Body of pancreas (tissue), 4 donors: ENCODE results near the gene GAREM1.

Experiments used
- CTCF ChIP-seq, 7 experiments: fragments of 450-650 bp in 4 of 7; fragments of 200-600 bp in 3 of 7; sonication (generic) in 3 of 7; IDR thresholded peaks; one replicate each; pipeline ENCODE4 v1.5.1; 2016 to 2019; ENCODE audit warnings: antibody characterized with exemption in 7 of 7
- POLR2A ChIP-seq, 3 donors: fragments of 450-650 bp; IDR thresholded peaks; one replicate each; pipeline ENCODE4 v1.6.1; 2016; ENCODE audit warnings: antibody characterized with exemption in 3 of 3, mild to moderate bottlenecking in 2 of 3

- TF ChIP-seq CTCF (IDR thresholded peaks at IDR 0.05) (no peak), POLR2A (IDR thresholded peaks at IDR 0.05) (no peak)
Measured at GRCh38 chr18:32284284-32284683, 186.4 kb downstream of the GAREM1 start.
